HG03457 (cell line): ENCODE results near the gene TTF1.

ENCODE experiments used
- ATAC-seq: cut with Tn5 transposase; IDR thresholded peaks from one replicate; pipeline ENCODE4 v1.9.1; 2021; ENCODE audit warnings: moderate number of reproducible peaks; ENCODE audit not compliant: unreplicated experiment

TTF1 gene

DNA sequence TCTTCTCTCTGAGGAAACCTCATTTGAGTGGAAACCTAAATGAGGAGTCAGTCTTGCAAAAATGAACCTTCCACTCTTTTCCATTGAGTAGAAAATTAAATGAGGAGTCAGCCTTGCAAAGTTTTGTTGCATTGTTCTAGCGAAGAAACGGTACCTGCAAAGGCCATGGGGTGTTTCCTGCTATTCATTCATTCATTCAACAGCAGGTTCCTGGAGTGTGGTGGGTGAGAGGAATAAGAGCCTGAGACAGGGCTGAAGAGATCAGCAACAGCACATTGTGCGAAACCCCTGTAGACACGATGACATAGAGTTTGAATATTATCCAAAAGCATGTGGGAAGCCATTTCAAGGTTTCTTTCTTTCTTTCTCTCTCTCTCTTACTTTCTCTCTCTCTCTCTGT lies 37.2 kb downstream of the TTF1 start:
- no peak for ATAC-seq

DNA sequence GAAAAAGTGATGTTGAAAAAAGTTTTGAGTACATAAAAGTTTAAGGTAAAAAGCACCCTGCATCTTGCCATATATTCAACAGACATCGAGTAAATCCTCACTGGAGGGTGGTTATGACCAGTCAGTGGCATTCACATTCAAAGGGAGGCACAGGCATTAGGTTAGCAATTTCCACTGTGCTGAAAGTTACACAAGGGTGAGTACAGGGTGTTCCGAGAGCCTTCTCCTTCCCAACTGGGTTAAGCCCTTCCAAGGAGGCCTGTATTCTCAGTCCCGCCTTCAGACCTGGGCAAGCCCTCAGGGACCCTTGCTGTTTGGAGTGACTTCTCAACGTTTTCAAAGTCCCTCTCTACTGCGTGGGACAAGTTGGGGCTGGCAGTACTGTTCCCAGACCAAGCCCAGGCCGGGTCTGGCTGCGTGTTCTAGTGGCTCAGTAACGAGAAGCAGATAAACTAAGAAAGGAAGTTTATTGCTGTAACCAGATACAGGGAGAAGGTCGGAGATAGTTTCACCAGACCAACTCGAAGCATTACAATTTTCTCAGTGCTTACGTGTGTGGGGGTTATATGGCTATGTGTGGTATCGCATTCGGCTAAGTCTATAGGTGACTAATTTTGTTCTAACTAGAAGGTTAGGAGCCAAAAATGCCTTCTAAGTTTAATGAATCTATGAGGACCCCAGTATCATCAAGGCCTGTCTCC lies 38.9 kb downstream of the TTF1 start:
- ATAC-seq, result no peak

DNA sequence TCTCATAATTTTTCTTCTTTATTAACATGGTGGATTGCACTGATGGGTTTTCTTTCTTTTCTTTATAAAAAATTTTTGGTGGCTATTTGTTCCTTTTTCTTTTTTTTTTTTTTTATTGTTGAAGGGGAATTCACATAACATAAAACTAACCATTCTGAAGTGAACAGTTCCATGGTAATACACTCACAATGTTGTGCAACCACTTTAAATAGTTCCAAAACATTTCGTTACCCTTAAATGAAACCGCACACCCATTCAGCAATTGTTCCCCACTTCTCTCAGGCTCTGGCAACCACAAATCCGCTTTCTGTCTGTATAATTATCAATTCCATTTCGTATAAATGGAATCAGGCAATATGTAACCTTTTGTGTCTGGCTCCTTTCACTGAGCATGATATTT lies 40.2 kb downstream of the TTF1 start:
- ATAC-seq, result no peak

DNA sequence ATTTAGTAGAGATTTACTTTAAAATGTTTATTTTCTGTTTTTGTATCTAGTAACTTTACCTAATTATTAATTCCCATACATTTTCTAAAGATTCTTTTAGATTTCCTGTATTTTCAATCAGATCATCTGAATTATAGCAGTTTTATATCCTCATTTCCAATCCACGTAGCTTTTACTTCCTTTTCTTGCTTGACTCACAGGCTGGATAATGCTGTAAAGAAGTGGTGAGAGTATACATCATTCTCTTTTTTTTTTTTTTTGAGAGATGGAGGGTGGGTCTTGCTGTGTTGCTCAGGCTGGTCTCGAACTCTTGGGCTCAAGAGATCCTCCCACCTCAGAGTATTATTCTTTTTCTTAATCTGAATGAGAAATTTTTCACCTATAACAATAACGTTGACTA lies 40.7 kb downstream of the TTF1 start:
- no peak for ATAC-seq

DNA sequence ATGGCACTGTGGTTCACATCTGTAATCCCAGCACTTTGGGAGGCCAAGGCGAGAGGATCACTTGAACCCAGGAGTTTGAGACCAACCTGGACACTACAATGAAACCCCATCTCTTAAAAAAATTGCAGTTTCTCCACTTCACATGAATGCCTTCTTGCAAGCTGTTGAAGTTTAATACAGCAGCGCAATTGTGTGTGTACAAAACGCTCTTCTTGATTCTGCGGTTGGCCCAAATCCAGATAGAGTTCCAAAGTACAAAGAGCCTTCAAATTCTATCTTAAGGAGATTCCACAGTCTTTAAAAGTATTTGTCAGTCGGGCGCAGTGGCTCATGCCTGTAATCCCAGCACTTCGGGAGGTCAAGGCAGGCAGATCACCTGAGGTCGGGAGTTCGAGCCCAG lies 42.6 kb downstream of the TTF1 start:
- ATAC-seq, result no peak

DNA sequence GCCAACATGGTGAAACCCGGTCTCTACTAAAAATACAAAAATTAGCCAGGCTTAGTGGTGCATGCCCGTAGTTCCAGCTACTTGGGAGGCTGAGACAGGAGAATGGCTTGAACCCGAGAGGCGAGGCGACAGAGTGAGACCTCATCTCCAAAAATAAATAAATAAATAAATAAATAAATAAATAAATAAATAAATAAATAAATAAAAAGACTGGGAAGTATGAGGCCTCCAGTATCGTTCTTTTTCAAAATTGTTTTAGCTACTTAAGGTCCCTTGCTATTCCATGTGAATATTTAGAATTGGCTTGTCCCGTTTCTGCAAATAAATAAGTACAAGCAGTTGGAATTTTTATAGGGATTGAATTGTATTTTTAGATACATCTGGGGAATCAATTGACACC lies 48.9 kb downstream of the TTF1 start:
- no peak for ATAC-seq

DNA sequence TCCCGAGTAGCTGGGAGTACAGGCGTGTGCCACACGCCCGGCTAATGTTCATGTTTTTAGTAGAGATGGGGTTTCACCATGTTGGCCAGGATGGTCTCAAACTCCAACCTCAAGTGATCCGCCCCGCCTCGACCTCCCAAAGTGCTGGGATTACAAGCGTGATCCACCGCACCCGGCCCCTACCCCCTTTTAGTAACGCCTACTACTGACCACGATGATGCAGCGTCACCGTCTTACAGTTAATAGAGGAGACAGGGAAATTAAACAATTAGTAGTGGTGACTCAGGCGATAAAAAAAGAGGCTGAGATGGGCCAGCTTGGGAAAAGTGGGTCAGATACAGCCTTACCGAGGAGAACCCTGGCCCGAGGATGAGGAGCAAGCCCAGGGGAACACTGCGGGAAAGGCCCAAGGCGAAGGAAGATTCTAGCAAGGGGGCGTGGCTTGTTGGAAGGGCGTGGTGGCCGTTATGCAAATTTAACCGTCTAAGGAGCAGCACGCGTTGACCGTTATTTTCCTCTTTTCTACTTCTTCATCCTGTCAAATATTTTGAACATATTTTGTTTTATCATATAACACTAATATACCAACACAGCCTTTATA lies 50.2 kb downstream of the TTF1 start:
- ATAC-seq, result no peak

DNA sequence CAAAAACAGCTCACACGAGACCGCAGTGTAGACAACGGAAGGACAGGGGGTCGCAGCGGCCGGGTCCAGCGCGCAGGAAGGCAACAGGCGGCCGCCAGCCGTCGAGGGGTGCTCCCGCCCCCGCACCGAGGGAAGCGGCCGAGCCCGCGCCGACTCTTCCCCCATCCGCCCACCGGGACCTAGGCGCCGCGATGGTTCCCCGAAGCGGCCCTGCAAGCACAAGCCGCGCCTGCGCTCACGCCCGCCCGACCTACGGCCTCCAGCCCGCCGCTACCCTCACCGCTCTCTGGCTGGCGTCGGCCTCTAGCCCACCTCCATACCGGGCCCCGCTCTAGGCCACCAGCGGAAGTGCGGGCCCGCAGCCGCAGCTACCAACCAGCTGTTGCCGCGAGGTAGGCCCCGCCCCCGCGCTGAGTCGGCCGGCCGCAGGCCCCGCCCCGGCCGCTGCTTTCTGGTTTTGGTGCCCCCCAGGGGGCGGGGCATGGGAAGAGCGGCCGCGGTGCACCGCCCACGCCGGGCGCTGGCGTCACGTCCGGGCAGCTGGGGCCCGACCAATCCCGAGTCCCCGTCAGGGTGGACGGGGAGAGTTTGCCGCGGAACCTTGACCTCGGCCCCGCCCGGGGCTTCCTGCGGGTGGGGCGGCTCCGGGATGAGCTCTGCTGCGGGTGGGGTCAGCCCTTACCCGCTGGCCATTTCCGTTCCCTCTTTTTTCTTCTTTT lies 51.8 kb downstream of the TTF1 start, which contains the start of gene SETX:
Gene SETX (minus strand): TSS at position 350 of the 719 bp plus-strand sequence. CDS start 5,558 bp downstream, outside the sequence.
- ATAC-seq, result peak; percentile 69

DNA sequence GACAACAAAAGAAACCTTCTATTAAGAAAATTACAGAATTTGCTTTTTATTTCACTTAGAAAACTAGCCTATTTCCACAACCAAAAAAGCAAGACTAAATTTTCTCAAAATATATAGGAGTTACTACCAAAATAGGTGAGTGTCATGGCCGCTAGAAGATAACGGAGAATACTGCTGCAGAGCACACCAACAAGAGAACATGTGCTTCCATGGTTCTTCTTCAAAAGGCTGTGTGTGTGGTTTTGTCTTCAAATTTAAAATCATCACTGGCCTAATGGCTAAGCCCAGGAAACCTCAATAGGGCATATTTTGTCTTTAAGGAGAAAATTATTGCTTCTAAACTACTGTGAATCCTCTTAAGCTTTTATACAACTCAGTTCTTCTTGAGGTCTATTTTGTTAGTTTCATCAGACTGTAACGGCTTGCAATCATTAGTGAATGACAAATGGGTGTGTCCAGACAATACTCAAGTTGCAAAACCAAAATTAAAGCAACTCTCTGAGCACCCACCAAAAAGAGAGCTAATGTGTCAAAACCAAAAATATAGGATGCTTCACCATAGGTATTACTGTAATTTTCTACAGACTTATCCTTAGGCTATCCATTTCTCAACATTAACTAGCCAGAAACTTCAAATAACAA lies 55.1 kb downstream of the TTF1 start:
- ATAC-seq, result no peak

DNA sequence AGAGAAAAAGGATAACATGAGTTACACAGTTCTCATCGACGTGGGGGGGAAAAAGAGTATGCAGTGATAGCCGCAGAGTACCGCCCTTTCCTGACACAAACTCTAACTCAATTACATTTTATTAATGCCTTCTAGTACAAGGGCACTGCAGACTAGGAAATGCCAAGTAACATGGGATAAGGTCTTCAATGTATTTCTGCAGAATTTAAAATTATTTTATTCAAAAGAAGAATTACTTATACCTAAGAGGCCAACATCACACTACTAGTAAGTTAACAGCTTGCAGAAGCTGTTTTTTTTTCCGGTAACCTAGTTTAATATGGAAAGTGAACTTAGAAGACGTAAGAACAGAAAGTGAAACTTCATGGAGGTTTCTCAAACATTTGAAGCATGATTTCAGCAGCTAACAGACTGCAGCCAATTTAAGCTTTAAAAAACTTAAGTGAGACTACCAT lies 55.8 kb downstream of the TTF1 start:
- no peak for ATAC-seq

DNA sequence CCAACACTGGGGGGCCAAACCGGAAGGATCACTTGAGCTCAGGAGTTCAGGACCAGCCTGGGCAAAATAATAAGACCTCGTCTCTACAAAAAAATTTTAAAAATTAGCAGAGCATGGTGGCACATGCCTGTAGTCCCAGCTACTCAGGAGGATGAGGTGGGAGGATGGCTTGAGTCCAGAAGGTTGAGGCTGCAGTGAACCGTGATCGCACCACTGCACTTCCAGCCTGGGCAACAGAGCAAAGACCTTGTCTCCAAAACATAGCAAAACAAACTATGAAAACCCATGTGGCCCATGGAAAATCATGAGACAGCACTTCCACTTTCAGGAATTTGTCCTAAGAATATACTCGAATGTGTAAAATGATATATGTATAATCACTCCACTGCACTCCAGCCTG lies 58.0 kb downstream of the TTF1 start:
- ATAC-seq, result no peak

DNA sequence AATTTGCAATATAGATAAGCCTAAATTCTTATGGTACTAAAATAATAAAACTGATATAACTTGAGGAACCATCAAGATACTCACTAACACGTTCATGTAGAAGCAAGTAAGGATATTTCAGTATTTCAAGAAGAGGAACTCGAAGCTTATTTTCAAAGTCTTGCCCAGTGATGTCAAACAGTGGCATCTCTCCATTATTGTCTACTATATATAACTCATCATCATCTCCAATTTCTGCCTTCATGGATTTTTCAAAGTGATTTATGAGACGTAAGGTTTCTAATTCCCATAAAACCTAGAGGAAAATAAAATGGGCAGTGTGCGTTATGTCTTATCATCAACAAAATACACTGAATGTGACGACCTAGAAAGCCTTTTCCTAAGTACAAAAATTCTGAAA lies 60.5 kb downstream of the TTF1 start:
- ATAC-seq, result no peak

DNA sequence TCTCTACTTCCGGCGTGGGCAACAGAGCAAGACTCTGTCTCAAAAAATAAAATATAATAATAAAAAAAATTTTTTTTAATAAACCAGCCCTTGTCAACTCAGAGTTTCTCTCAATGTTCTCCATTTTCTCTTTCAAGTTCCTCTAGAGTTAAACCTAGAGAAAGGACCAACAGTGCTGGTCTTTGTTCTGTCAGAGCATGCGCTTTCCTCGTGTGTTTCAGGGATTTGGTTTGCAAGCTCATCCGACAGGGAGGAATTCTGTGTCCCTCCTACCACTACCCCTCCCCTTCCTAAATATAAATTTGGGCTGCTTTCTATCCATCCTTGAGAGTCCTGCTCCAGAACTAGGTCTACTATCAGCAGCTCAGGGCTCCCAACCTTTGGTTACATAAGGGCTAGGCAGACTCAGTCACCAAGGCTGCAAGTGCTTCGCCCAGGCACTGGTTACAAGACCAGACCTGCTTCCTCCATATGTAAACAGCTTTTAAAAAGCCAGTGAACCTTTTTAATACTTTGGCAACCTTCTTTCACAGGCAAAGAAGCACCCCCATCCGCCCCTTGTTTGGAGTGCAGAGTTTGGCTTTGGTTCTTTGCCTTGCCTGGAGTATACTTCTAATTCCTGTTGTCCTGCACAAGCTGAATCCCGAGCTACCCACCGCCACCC lies 65.3 kb downstream of the TTF1 start:
- no peak for ATAC-seq

DNA sequence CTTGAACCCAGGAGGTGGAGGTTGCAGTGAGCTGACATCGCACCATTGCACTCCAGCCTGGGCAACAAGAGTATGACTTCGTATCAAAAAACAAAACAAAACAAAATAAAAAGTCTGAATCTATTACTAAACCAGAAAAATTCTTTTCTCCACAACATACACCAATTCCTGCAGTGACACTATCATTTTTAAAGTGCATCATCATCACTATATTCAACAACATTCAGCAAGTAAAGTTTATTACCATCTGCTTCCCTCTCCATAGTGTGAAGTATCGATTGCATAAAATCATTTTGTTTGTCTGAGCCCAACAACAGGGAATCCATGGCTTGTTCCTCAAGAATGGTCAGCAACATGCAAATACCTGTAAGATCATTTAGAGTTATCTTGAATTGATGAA lies 72.3 kb downstream of the TTF1 start:
- no peak for ATAC-seq

DNA sequence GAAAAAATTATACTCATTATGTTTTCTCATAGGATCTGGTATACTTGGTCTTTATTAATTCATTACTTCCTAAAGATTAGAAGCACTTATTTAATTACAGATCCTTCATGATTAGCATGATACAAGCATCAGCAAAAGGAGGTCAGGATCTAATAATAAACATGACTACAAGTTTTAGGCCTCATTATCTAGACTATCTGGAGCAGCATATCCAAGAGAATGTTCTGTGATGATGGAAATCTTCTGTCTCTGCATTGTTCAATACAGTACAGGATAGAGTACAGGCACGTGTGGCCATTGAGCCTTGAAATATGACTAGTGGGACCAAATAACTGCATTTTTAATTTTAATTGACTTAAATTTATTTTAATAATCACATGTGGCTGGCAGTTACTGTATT lies 73.1 kb downstream of the TTF1 start:
- ATAC-seq, result no peak

DNA sequence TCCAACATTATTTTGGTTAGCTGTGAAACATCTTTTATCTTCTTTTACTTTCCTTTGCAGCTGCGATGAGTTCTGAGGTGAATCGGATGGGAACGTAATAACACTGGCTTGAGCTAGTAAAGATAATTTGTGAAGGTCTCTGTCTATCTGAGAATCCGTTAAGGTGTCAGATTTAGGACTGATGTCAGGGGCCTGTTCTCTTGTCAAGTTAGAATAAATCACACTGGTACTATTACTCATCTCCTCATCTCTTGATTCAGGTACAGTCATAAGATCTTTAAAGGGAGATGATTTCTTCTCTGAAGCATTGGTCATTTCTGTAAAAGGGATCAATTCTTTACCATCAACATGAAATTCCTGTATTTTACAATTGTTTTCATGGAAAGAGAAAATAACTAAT lies 78.1 kb downstream of the TTF1 start:
- no peak for ATAC-seq

DNA sequence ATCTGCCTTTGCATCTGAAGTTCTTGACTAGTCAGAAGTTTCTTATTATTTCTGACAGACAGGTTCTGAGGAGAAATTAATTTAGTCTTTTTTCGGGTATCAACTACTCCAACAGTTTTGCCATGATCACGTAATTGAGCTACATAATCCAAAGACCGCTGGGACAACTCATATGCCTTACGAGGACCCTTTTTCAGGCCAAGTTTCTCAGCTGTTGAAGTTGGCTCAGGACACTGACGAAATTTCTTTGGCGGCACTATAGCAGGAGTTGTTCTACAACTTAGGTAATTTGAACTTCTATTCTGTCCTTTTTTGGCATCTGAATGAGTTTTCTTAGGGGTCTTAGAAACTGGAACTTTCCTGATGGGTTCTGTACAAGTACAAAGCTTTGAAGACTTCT lies 79.1 kb downstream of the TTF1 start:
- no peak for ATAC-seq
